HTR-8/SVneo (cell line): ENCODE results near the gene NMRK2.
"Not testable (repeated sequence)": the region's sequence is repeated elsewhere in the genome, so short reads cannot be mapped to it uniquely, and the experiment has no call there.

Experiments
- DNase-seq: peaks from one replicate; pipeline ENCODE4 v3.0.0; 2011; ENCODE audit warnings: low spot score, mixed read lengths; ENCODE audit not compliant: insufficient read length
- FAIRE-seq: peaks from 2 replicates; lab custom pipeline; 2011; peaks lifted over from hg19 to GRCh38; lab: Jason Lieb, UNC

Gene NMRK2

GRCh38 chr19:3931041-3931440, 1.8 kb upstream of the NMRK2 start:
- DNase-seq, result no peak
- FAIRE-seq, result no peak

GRCh38 chr19:3936506-3937442, 3.9 kb downstream of the NMRK2 start:
- no peak for DNase-seq

GRCh38 chr19:3938300-3938950, 5.6 kb downstream of the NMRK2 start:
- FAIRE-seq, DNase-seq: not testable (repeated sequence)

More at GRCh38 chr19:3936506-3937442, 3.9 kb downstream of the NMRK2 start:
- FAIRE-seq, result no peak

- DNase-seq (no peak), FAIRE-seq (no peak)
Measured at GRCh38 chr19:3942790-3943409, 10.0 kb downstream of the NMRK2 start.

GRCh38 chr19:3944018-3944721, 11.3 kb downstream of the NMRK2 start:
- DNase-seq (no peak), FAIRE-seq (no peak)

- FAIRE-seq (no peak), DNase-seq (no peak)
Measured at GRCh38 chr19:3945838-3946237, 13.0 kb downstream of the NMRK2 start.

GRCh38 chr19:3947316-3947933, 14.6 kb downstream of the NMRK2 start:
- FAIRE-seq, result not testable (repeated sequence)

GRCh38 chr19:3949294-3949693, 16.4 kb downstream of the NMRK2 start:
- DNase-seq (no peak), FAIRE-seq (no peak)

More at GRCh38 chr19:3947316-3947933, 14.6 kb downstream of the NMRK2 start:
- not testable (repeated sequence) for DNase-seq

- no peak for FAIRE-seq
- no peak for DNase-seq
Measured at GRCh38 chr19:3949997-3950859, 17.4 kb downstream of the NMRK2 start.

GRCh38 chr19:3950871-3951861, 18.3 kb downstream of the NMRK2 start:
- DNase-seq, result no peak
- FAIRE-seq, result no peak

- DNase-seq, FAIRE-seq: not testable (repeated sequence)
Measured at GRCh38 chr19:3952755-3953276, 19.9 kb downstream of the NMRK2 start.

GRCh38 chr19:3954107-3954506, 21.2 kb downstream of the NMRK2 start:
- FAIRE-seq, result no peak
- no peak for DNase-seq

GRCh38 chr19:3955276-3955675, 22.4 kb downstream of the NMRK2 start:
- DNase-seq, FAIRE-seq: not testable (repeated sequence)

- FAIRE-seq (no peak), DNase-seq (no peak)
Measured at GRCh38 chr19:3955688-3956087, 22.8 kb downstream of the NMRK2 start.

GRCh38 chr19:3958836-3959765, 26.2 kb downstream of the NMRK2 start:
- FAIRE-seq (no peak), DNase-seq (no peak)

- no peak for FAIRE-seq
Measured at GRCh38 chr19:3959766-3960131, 26.9 kb downstream of the NMRK2 start.

More at GRCh38 chr19:3959766-3960131, 26.9 kb downstream of the NMRK2 start:
- no peak for DNase-seq
